Activated T-cell treated with anti-CD3 and anti-CD28 coated beads for 48 hours (primary cell): Measurements from ENCODE around the gene UBAP1.
"Not testable (repeated sequence)": the region's sequence is repeated elsewhere in the genome, so short reads cannot be mapped to it uniquely, and the experiment has no call there.

ENCODE experiments used
- DNase-seq: peaks from one replicate; pipeline ENCODE4 v3.0.0-alpha.2; 2020; ENCODE audit warnings: low read depth

UBAP1 gene

DNA sequence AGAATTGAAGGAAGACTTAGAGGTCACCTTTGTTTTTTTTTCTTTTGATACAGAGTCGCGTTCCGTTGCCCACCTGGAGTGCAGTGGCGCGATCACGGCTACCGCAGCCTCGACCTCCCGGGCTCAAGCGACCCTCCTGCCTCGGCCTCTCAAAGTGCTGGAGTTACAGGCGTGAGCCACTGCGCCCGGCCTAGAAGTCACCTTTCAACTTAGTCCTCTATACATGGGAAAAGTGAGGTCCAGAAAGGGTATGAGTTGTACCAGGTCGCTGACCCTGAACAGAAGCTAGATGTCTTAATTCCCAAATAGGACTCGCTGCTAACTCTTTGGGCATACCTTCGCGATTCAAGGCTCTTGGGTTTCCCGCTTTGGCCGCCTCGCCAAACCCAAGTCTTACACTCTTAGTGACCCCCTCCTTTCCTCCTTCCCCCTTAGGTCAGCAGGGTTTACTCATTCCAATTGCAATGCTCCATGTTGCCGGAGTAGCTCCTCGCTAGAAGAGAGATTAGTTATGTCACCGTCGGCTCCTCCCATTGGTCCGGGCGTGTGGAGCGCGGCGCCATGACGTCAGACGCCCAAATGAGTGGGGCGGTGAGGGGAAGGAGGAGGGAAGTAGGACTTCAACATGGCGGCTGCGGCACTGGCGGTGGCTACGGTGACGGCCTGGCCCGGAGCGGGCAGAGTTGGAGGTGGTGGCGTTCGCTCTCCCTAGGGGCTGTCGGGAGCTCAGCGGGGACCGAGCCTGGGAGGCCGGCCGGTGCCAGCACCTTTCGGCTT lies at the start of gene UBAP1:
UBAP1 (plus strand) TSS at position 608 of the 777 bp plus-strand sequence. CDS start 41,872 bp downstream, outside the sequence.
- peak; percentile 90 for DNase-seq

DNA sequence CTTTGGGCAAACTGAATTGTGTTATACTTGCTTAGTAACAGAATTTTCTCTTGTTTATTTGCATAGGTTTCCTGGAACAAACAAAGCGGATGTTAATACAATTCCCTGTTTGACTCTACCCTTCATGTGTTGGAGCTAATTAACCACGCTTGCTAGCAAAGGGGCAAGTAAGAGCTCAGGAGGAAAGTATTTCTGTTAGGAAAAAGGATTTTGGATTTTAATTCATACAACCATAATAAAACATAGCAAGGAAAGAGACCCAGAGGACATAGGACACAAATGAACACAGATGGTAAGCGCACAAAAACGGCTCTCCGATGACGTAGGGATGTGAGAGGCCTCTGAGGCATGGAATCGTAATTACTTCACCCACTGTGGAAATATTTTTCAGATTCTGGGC lies 47.3 kb upstream of the UBAP1 start:
- no peak for DNase-seq

DNA sequence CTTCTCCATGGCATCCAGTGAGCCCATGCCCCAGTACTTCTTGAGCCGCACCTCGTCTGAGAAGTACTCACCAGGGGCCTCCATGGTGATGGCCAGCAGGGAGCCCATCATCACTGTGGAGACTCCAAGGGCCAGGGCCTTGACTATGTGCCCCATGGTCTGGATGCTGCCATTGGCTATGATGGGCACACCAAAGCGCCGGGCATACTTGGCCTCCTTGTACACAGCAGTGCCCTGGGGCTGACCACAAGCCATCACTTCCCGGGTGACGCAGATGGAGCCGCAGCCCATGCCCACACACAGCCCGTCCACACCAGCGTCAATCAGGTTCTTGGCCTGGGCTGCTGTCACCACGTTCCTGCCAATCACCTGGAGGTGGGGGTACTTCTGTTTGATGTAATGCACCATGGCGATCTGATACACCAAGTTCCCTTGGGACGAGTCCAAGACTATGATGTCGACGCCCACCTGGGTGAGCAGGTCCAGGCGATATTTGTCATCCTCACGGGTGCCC lies 45.4 kb upstream of the UBAP1 start:
- no peak for DNase-seq

DNA sequence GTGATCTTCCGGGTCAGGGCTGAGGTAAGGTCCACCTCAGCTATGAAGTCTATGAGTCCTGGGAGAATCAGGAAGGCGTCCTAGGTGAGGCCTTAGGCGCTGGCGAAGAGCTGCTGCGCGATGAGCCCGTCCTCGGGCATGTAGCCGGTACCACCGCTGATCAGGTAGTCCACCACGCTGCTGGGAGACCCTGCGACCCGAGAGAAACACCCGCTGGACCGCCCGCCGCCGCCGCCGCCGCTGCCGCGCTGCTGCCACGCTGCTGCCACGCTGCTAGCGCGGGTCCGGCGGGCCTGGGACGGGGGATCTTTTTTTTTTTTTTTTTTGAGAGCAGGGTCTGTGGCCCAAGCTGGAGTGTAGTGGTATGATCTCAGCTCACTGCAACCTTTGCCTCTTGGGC lies 44.3 kb upstream of the UBAP1 start:
- no peak for DNase-seq

DNA sequence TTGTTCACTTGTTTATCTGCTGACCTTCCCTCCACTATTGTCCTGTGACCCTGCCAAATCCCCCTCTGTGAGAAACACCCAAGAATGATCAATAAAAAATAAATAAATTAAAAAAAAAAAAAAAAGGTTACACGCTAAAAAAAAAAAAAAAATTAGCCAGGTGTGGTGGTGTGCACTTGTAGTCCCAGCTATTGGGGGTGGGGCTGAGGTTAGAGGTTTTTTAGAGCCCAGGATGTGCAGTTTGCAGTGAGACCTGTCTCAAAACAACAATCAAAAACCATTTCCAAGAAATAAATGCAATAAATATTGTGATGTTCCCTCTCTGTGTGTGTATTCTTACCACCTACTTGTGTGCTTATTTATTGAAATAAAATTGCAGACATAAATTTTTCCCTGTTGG lies 40.2 kb upstream of the UBAP1 start:
- not testable (repeated sequence) for DNase-seq

DNA sequence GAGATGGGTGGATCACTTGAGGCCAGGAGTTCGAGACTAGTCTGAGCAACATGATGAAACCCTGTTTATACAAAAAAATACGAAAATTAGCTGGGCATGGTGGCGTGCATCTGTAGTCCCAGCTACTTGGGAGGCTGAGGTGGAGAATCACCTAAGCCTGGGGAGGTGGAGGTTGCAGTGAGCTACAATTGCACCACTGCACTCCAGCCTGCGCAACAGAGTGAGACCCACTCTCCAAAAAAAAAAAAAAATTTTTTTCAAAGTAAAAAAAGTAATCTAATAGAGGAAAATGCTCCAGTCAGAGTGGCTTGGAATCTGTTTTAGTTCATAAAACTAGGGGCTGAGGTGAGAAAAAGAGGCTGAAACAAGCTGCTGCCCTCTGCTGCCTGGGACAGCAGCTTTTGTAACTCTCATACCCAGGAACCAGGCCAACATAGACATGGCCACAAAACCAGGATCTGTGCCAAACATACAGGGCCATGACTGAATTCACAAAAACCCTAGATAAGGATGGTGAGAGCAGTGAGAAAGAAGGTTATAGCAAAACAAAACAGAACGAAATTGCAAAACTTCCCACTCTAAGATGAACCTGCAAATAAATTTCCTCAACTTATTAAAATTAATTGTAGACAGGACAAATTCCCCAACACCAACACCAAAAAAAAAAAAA lies 39.2 kb upstream of the UBAP1 start:
- DNase-seq, result no peak

DNA sequence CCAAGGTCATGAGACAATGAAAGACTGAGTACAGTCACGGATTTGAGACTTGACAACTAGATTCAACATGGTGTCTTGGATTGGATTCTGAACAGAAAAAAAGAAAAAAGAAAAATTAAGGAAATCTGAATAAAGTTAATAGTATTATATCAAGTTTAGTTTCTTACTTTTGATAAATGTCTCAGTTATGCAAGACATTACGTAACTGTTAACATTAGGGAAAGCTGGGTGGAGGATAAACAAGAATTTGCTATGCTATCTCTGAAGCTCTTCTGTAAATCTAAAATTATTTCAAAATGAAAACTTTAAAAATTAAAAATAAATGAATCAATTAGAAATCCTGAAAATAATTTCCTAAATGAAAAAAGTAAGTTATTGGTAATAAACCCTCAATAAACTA lies 38.0 kb upstream of the UBAP1 start:
- no peak for DNase-seq

DNA sequence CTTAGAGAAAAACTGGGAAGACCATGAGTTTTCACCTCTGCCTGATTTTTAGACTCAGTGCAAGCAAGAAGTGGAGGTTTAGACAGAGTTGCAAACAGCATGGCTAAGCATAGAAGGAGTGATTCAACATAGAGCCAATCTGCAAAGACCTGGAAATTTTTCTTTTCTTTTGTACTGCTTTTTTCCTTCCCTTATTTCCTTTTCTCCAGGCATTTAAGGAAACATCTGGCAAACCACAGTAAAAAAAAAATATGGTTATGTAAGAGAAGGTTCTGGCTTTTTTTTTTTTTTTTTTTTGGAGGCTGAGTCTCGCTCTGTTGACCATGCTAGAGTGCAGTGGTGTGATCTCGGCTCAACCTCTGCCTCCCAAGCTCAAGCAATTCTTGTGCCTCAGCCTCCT lies 35.7 kb upstream of the UBAP1 start:
- no peak for DNase-seq

DNA sequence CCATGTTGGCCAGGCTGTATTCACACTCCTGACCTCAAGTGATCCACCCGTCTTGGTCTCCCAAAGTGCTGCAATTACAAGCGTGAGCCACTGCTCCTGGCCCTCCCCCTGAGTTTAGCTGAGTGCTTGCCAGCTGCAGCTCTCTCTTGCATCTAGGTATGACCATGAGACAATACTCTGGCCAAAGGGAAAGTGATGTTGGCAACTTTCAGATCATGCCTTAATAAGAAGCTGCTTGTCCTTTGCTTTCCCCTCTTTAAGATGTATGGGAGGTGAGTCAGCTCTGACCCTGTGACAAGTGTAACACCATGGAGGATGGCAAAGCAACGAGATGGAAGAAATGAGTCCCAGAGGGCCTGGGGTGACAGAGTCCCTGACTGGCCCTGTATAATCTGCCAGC lies 33.7 kb upstream of the UBAP1 start:
- no peak for DNase-seq

DNA sequence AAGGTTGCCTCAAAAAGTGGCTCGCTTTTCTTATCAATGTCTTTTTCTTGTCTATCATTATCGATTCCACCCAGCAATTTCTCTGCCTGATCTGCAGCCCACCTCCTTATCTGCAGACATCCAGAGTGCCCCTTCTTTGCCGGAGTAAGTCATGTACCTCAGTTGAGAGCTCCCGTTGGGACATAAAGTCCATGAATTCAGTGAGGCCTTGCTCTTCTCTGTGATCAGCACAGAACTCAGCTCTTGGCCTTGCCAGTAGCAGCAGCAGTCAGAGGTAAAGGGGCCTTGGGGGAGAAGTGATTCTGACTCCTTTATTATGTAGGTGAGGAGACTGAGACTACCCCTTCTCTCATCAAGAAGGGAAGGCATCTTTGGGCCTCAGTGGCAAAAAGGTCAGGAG lies 27.4 kb upstream of the UBAP1 start:
- no peak for DNase-seq

DNA sequence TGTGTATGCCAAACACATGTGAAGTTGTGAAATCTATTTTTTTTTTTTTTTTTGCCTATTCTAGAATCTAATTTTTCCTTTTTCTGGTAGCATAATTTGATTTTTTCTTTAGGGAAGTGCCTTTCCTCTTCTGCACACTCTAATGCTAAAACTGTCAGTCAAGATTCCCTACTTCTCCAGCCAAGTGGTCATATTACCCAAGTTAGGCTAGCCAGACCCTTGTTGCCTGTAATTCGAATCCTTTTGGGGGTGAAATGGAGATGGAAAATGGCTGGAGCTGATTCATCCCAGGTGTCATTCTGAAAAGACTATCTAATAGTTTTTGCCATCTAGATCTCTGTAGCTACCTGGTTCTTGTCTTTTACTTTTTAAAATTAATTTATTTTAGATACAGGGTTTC lies 24.8 kb upstream of the UBAP1 start:
- DNase-seq, result no peak

DNA sequence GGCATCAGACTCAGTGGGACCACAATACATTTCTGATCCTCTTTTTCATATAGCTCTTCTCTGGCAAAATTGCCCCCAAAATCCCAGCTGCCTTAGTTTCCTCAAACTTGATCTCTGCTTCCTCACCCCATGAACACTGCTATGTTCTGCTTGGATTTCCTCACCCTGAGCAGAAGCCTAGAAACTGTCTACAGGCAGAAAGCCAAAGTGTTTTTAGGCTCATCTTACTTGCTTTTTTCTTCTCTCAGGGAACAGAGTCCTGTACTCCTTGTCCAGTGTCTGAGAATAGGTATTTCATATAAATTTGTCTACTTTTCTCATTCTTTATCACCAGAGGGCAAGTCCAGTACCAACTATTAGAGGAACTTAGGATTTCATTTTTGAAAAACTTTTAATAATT lies 21.5 kb upstream of the UBAP1 start:
- no peak for DNase-seq

DNA sequence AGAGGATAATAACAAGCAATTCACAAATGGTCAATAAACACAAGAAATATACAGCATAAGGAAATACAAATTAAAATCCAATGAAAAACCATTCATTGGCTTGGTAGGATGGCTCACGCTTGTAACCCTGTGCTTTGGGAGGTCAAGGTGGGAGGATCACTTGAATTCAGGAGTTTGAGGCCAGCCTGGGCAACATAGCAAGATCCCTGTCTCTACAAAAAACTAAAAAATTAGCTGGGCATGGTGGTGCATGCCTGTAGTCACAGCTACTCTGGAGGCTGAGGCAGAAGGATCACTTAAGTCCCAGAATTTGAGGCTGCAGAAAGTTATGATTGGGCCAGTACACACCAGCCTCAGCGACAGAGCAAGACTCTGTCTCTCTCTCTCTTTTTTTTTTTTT lies 20.9 kb upstream of the UBAP1 start:
- DNase-seq, result no peak

DNA sequence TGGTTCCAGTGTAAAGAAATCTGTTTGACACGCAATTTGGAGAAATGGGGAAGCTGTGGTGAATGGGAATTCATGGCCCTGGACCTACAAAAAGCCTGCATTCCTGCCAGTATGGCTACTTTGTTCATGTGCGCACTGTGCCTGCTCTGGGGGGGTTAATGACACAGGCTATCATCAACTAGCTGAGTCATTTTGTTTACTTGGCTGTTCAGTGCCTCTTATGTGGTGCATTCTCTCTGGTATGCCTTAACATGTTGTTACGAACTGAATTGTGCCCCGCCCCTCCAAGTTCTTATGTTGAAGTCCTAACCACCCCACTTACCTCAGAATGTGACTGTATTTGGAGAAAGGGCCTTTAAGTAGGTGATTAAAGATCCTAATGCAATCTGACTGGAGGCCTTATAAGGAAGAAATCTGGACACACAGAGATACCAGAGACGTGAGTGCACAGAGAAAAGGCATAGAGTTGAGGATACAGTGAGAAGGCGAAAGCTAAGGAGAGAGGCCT lies 20.4 kb upstream of the UBAP1 start:
- no peak for DNase-seq

DNA sequence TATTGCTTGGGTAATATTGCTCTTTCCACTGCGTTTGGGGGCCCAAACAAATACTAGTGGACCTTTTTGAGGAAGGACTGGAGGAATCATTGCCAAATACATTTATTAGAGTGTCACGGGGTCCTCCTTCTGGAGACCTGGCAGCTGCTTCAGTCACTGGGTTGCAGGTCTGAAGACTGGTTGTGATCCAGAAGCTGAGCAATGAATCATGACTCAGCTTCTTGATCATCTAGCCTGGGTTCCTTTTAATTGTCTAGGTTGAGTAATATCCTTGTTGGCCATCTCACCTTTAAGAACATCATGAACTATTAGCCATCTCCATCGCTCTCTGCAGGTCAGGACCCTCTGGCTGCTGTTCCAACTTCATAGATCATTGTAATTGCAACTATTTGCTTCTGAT lies 15.4 kb upstream of the UBAP1 start:
- no peak for DNase-seq

DNA sequence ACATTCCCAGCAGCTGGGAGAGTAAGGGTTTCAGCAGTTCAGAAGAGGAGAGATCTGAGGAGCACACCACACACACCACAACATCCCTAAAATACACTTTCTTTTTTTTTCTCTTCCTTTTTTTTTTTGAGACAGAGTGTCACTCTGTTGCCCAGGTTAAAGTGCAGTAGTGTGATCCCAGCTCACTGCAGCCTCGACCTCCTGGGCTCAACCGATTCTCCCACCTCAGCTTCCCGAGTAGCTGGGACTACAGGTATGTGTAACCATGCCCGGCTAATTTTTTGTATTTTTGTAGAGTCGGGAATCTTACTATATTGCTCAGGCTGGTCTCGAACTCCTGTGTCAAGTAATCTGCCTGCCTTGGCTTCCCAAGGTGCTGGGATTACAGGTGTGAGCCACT lies 9.7 kb upstream of the UBAP1 start:
- no peak for DNase-seq

DNA sequence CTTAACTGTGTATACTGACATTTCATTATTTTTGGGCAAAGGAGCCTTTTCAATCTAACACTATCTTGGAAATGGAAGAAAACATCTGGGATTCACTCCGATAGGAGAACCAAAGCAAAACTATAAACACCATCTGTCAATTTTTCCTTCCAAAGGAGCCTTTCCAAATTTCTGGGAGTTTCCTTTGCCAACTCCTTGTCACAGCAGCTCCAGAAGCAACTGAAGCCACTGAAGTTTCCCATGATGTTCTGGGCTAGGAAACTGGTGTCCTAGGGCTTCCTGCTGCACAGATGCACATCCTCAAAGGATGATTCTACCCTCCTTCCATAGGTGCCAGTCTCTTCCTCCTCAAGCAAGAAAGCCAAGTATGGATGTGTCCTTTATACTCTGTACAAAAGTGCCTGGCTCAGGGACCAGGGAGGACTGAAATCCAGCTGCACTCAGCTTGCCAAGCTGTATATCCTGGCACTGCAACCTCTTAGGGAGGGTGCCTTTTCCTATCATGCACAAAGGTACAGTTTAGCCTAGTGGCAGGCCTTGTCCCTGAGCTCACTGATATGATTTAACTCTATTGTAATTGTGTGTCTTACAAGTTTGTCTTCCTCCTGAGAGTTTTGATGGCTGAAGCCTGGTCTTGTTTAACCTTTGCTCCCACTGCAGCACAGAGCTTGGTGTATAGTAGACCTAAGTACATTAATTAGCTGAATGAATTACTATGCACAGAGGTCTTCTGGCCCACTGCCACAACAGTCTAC lies 8.4 kb upstream of the UBAP1 start:
- DNase-seq, result no peak

DNA sequence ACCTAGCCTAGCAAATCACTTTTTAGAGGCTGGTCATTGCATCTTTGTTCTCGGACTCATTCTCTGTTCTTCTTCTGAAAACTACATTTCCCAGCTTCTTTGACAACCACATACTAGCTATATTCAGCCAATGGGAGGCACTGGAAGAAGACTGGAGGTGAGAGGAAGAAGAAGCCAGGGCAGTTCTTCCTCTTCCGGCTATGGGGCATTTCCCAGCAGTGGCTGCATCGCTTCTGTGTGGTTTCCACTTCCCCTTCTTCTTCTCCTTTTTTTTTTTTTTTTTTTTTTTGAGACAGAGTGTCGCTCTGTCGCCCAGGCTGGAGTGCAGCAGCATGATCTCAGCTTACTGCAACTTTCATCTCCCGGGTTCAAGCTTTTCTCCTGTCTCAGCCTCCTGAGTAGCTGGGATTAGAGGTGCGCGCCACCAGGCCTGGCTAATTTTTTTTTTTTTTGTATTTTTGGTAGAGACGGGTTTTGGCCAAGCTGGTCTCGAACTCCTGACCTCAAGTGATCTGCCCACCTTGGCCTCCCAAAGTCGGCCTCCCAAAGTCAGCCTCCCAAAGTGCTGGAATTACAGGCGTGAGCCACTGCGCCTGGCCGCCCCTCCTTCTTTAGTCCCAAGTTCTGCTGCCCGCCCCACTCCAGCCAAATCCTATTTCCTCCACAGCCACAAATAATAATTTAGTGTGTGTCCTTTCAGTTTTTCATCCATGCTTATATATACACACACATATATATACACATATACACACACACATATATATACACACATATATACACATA lies 6.9 kb upstream of the UBAP1 start:
- DNase-seq, result no peak

DNA sequence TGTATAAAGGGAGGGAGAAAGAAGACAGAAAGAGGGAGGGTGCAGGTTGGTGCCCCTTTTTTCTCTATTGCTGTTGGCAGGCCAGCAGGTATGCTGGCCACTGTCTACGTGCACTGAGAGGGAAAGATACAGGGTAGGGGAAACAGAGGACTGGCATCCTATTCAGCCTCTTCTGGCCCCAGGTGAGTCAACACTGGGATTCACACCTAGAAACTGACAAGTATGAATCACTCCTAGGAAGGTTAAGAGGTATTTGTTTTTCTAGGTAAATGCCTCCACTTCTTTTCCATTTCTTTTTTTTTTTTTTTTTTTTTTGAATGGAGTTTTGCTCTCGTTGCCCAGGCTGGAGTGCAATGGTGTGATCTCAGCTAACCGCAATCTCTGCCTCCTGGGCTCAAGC lies 2.8 kb upstream of the UBAP1 start:
- DNase-seq, result no peak

DNA sequence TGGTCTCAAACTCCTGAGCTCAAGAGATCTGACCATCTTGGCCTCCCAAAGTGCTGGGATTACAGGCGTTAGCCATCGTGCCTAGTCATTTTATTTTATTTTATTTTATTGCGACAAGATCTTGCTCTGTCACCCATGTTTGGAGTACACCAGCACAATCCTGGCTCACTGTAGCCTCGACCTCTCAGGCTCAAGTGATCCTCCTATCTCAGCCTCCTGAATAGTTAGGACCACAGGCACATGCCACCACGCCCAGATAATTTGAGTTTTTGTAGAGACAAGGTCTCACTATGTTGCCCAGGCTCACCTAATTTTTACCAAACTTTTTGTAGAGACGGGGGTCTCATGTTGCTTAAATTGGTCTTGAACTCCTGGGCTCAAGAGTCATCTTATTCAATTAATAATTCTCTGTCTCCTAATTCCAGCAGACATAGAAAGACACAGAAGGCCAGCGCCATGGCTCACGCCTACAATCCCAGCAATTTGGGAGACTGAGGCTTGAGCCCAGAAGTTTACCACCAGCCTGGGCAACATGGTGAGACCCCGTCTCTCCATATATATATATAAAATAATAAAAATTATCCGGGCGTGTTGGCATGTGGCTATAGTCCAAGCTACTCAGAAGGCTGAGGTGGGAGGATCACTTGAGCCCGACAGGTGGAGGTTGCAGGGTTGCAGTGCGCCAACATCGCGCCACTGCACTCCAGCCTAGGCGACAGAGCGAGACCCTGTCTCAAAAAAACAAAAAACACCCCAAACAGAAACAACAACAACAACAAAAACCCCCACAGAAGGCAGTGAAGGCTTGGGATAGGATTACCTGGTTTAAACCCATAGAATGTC lies 1.0 kb upstream of the UBAP1 start:
- DNase-seq, result no peak
